GM12874 (cell line): Measurements from ENCODE around the gene NOVA2.

Source experiments
- CTCF ChIP-seq: IDR thresholded peaks from 2 replicates; pipeline ENCODE4 v1.5.1; 2011; ENCODE audit warnings: low read depth, mild to moderate bottlenecking, control low read depth, low read length, moderate library complexity; ENCODE audit not compliant: insufficient read depth

Gene NOVA2

GRCh38 chr19:45911291-45911690, 62.4 kb downstream of the NOVA2 start:
- no peak for TF ChIP-seq CTCF

GRCh38 chr19:45908956-45909355, 64.7 kb downstream of the NOVA2 start:
- no peak for TF ChIP-seq CTCF

- no peak for TF ChIP-seq CTCF
Measured at GRCh38 chr19:45906221-45906620, 67.4 kb downstream of the NOVA2 start.

GRCh38 chr19:45905011-45905410, 68.7 kb downstream of the NOVA2 start:
- no peak for TF ChIP-seq CTCF

- TF ChIP-seq CTCF: no peak
Measured at GRCh38 chr19:45902651-45903625, 70.7 kb downstream of the NOVA2 start.

- no peak for TF ChIP-seq CTCF
Measured at GRCh38 chr19:45901912-45902650, 71.6 kb downstream of the NOVA2 start, which contains the start of gene MYPOP. Gene MYPOP (minus strand): TSS chr19:45902613. CDS start chr19:45901773, 840 bp downstream.

- 0 out of 2 replicates have a peak, but pooled peaks have one; percentile 1 for TF ChIP-seq CTCF
Measured at GRCh38 chr19:45901432-45901911, 72.2 kb downstream of the NOVA2 start.
